ENCODE data around the gene IRAK1. TPM values are rescaled to one million over a fixed set of nuclear protein-coding genes. Genes with fewer than 3 reads are reported as not detected.
"Not testable (repeated sequence)": the region's sequence is repeated elsewhere in the genome, so short reads cannot be mapped to it uniquely, and the experiment has no call there.

The IRAK1 gene
- polyA plus RNA-seq, 1 donor: 53.8 TPM

DNA sequence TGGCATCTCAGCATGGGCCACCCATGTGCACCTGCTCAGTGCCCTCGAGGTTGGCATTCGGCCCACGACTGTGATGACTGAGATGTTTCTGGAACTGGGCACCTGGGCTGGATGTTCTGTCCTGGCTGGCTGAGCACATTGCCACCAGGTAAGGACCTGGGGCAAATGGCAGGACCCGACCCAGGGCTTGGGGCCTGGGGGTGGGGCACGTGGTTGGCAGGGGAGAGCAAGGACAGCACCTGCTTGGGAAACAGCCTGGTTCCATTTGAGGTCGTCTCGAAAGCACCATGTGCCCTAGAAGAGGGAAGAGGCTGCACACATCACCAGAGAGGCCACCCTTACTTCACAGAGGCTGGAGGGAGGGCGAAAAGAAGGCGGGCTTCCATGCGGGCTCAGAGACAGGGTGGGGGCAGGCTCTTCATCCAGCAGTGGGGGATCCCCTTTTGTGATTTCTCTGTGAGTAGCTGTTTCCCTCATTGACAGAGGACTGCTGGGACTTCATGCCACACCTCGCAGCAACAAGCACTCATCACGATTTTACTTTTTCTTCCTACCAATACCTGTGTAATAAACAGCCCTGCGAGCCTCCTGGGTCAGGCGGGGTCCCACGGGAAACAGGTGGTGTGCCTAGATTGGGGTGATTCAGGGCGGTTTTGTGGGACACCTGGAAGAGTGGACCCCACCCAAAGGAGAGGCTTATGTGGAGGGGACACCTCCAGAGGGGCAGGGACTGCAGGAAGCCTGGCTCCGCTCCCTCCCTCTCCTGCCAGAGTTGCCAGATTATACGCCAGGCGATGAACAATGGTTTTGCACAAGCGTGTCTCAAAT, 35.1 kb downstream of the IRAK1 start:
- H3K9me3 ChIP-seq (ENCODE audit: control insufficient read depth, low read depth, low read length): peaks cover 5% of the 10 kb centered on the region
- no peak for DNase-seq
- H3K36me3 ChIP-seq (ENCODE audit: control insufficient read depth, insufficient read depth, low read length): no peaks in the 10 kb centered on the region
- H3K27me3 ChIP-seq (ENCODE audit: control insufficient read depth, insufficient read depth, low read length): no peaks in the 10 kb centered on the region
- no peak overlapping the region for H3K4me3 ChIP-seq (ENCODE audit: low read length)
- H3K4me1 ChIP-seq (ENCODE audit: control insufficient read depth, insufficient read depth, low read length): peaks cover 13% of the 10 kb centered on the region
- WGBS (ENCODE audit: insufficient coverage, low lambda C conversion rate): no CpG with 5 or more reads among the region's 20 CpGs
- H3K27ac ChIP-seq (ENCODE audit: low read length): peak overlapping the region; percentile 75

DNA sequence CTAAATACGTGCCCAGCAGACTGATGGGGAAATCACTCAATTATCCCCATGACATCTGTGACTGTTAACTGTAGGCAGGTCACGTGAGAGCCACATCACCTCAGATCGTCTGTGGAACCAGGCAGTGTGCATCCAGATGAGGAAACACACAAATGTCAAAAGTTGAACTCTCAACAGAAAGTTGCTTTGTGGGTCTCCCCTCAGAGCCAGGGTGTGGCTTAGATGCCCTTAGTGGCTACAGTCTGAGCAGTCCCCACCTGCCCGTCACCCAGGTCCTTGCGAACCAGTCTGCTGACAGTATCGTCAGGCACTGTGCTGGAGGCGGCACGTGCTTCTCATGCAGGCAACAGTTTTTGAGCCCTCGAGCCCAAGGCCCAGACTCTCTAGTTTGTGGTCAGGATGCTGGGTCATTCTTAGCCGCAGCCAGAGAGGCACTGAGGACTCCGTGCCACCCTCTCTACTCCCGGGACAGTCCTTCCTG, 36.3 kb downstream of the IRAK1 start:
- no peak overlapping the region for H3K27ac ChIP-seq (ENCODE audit: low read length)
- WGBS (ENCODE audit: insufficient coverage, low lambda C conversion rate): no CpG with 5 or more reads among the region's 12 CpGs

DNA sequence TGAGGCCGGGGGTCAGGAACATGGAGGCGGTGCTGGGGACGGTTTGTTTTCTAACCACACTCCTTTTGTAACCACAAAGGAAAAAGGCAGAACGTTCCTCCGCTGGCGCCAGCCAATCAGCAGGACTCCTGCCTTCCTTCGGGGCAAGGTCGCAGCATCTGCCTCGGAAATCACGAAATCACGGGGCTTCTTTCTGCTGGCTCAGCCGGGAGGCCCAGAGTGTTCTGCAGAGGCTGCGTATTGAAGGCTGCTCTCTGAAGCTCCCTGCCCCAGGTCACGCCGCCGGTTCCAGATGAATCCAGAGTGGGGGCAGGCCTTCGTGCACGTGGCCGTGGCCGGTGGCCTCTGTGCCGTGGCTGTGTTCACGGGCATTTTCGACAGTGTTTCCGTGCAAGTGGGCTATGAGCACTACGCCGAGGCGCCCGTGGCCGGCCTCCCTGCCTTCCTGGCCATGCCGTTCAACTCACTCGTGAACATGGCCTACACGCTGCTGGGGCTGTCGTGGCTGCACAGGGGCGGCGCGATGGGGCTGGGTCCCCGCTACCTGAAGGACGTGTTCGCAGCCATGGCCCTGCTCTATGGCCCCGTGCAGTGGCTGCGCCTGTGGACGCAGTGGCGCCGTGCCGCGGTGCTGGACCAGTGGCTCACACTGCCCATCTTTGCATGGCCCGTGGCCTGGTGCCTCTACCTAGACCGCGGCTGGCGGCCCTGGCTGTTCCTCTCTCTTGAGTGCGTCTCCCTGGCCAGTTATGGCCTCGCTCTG, 37.8 kb downstream of the IRAK1 start:
- Histone ChIP-seq H3K4me3 (ENCODE audit: low read length) (no peak overlapping the region), H3K9me3 (ENCODE audit: control insufficient read depth, low read depth, low read length) (peaks cover 5% of the 10 kb centered on the region), H3K27ac (ENCODE audit: low read length) (no peak overlapping the region), H3K27me3 (ENCODE audit: control insufficient read depth, insufficient read depth, low read length) (no peaks in the 10 kb centered on the region), H3K36me3 (ENCODE audit: control insufficient read depth, insufficient read depth, low read length) (no peaks in the 10 kb centered on the region), H3K4me1 (ENCODE audit: control insufficient read depth, insufficient read depth, low read length) (peaks cover 13% of the 10 kb centered on the region)
- DNase-seq: no peak
- no CpG with 5 or more reads among the region's 52 CpGs for WGBS (ENCODE audit: insufficient coverage, low lambda C conversion rate)

More for the DNA sequence above, 36.3 kb downstream of the IRAK1 start:
- Histone ChIP-seq H3K9me3 (ENCODE audit: control insufficient read depth, low read depth, low read length) (peaks cover 5% of the 10 kb centered on the region), H3K4me3 (ENCODE audit: low read length) (no peak overlapping the region), H3K27me3 (ENCODE audit: control insufficient read depth, insufficient read depth, low read length) (no peaks in the 10 kb centered on the region), H3K36me3 (ENCODE audit: control insufficient read depth, insufficient read depth, low read length) (no peaks in the 10 kb centered on the region), H3K4me1 (ENCODE audit: control insufficient read depth, insufficient read depth, low read length) (peaks cover 13% of the 10 kb centered on the region)
- DNase-seq: no peak

DNA sequence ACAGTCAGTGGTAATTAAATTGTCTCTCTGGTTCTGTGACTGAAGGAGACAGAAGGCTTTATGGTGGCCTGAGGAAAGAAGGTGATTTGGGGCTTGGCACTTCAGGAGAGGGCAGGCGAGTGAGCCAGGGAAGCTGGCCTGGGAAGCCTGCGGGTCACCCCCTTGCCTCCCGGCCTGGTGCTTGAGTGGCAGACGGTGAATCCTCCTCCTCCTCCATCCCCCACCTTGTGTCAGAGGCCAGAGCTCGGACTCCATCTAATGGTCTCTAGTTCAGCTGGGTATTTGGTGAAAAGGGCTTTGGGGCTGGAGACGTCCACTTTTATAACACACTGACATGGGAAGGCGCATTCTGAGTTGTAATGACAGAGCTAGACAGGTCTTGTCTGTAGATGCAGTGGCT, 38.5 kb downstream of the IRAK1 start:
- Histone ChIP-seq H3K4me3 (ENCODE audit: low read length) (no peak overlapping the region), H3K36me3 (ENCODE audit: control insufficient read depth, insufficient read depth, low read length) (no peaks in the 10 kb centered on the region), H3K9me3 (ENCODE audit: control insufficient read depth, low read depth, low read length) (peaks cover 5% of the 10 kb centered on the region), H3K4me1 (ENCODE audit: control insufficient read depth, insufficient read depth, low read length) (peaks cover 13% of the 10 kb centered on the region), H3K27ac (ENCODE audit: low read length) (no peak overlapping the region), H3K27me3 (ENCODE audit: control insufficient read depth, insufficient read depth, low read length) (no peaks in the 10 kb centered on the region)
- no peak for DNase-seq
- WGBS (ENCODE audit: insufficient coverage, low lambda C conversion rate): no CpG with 5 or more reads among the region's 7 CpGs

DNA sequence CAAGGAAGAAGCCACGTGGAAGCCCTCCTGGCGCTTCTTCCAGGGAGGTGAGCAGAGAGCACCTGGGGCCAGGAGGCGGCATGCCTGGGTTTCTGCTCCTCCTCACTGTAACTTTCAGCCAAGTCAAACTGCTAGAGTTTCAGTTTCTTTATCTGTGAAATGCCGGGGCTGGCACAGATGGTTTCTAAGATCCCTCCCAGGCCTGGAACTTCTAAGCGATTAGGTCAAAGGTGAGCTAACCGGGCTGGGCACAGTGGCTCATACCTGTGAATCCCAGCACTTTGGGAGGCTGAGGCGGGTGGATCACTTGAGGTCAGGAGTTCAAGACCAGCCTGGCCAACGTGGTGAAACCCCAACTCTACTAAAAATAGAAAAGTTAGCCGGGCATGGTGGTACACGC, 39.3 kb downstream of the IRAK1 start:
- Histone ChIP-seq H3K27ac (ENCODE audit: low read length) (peak overlapping the region; percentile 42), H3K4me1 (ENCODE audit: control insufficient read depth, insufficient read depth, low read length) (peaks cover 12% of the 10 kb centered on the region)
- no CpG with 5 or more reads among the region's 10 CpGs for WGBS (ENCODE audit: insufficient coverage, low lambda C conversion rate)
- H3K36me3 ChIP-seq (ENCODE audit: control insufficient read depth, insufficient read depth, low read length); H3K27me3 ChIP-seq (ENCODE audit: control insufficient read depth, insufficient read depth, low read length); H3K9me3 ChIP-seq (ENCODE audit: control insufficient read depth, low read depth, low read length); H3K4me3 ChIP-seq (ENCODE audit: low read length): not testable (repeated sequence)
- peak in 1 of 2 donors; percentile 51 for DNase-seq

DNA sequence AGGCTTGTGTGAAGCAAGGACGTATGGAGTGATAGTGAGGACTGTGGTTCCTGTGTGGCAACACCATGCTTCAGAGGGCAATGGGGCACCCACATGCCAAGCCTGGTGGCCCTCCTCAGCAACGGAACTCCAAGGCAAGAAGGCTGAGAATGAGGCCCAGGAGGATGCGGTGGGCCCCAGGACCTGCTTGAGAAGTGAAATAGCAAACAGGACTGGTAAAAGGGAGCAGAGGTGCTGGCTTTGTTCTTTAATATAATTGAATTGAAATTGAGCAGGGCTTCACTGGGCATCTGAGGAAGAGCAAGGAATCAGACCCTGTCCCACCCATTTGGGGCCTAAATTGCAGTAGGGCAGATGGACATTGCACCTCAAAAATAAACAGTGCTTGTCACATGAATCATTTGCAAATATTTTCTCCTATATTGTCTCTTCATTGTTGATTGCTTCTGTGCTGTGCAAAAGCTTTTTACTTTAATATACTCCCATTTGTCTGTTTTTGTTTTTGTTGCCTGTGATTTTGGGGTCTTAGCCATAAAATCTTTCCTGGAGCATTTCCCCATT, 44.9 kb downstream of the IRAK1 start:
- no peaks in the 10 kb centered on the region for H3K9me3 ChIP-seq (ENCODE audit: control insufficient read depth, low read depth, low read length)
- H3K36me3 ChIP-seq (ENCODE audit: control insufficient read depth, insufficient read depth, low read length): no peaks in the 10 kb centered on the region
- WGBS (ENCODE audit: insufficient coverage, low lambda C conversion rate): no CpG with 5 or more reads among the region's 3 CpGs
- H3K4me1 ChIP-seq (ENCODE audit: control insufficient read depth, insufficient read depth, low read length): peaks cover 14% of the 10 kb centered on the region
- H3K27me3 ChIP-seq (ENCODE audit: control insufficient read depth, insufficient read depth, low read length): no peaks in the 10 kb centered on the region
- peak overlapping the region; percentile 92 for H3K27ac ChIP-seq (ENCODE audit: low read length)
- no peak for DNase-seq
- H3K4me3 ChIP-seq (ENCODE audit: low read length): no peak overlapping the region

DNA sequence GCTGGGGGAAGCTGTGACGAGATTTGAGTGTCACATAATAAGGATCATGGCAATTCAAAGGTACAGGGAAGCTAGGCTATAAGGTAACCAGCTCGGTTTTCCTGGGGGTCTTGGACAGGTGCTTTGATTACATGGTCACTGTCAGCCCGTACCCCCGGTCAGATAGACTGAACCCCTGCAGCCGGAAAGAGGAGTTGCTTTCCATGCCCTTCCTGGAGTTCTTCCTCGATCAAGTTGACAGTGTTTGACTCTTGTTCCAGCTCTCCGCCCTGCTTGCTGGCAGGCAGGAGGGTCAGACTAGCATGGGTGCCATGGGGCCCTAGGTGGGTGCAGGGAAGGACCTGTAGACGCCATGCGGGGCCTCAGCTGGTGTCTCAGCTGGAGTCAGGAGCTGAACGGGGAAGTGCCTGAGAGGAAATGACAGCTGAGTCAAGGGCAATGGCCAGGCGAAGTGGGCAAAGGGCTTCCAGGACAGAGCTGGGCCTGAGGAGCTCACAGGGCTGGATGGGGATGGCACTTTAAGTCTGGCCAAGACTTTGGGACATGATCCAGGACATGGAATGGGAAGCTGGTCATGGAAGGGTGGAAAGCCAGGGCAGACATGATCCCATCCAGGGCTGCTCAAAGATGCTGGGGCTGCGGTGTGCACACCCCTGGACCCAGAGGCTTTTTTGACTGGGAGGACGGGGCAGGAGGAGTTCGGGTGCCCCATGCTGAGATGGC, 45.5 kb downstream of the IRAK1 start:
- no peaks in the 10 kb centered on the region for H3K27me3 ChIP-seq (ENCODE audit: control insufficient read depth, insufficient read depth, low read length)
- H3K36me3 ChIP-seq (ENCODE audit: control insufficient read depth, insufficient read depth, low read length): no peaks in the 10 kb centered on the region
- no CpG with 5 or more reads among the region's 14 CpGs for WGBS (ENCODE audit: insufficient coverage, low lambda C conversion rate)
- H3K4me3 ChIP-seq (ENCODE audit: low read length): no peak overlapping the region
- no peaks in the 10 kb centered on the region for H3K9me3 ChIP-seq (ENCODE audit: control insufficient read depth, low read depth, low read length)
- peaks cover 18% of the 10 kb centered on the region for H3K4me1 ChIP-seq (ENCODE audit: control insufficient read depth, insufficient read depth, low read length)
- peak overlapping the region; percentile 92 for H3K27ac ChIP-seq (ENCODE audit: low read length)
- peak in 1 of 2 donors; percentile 62 for DNase-seq

DNA sequence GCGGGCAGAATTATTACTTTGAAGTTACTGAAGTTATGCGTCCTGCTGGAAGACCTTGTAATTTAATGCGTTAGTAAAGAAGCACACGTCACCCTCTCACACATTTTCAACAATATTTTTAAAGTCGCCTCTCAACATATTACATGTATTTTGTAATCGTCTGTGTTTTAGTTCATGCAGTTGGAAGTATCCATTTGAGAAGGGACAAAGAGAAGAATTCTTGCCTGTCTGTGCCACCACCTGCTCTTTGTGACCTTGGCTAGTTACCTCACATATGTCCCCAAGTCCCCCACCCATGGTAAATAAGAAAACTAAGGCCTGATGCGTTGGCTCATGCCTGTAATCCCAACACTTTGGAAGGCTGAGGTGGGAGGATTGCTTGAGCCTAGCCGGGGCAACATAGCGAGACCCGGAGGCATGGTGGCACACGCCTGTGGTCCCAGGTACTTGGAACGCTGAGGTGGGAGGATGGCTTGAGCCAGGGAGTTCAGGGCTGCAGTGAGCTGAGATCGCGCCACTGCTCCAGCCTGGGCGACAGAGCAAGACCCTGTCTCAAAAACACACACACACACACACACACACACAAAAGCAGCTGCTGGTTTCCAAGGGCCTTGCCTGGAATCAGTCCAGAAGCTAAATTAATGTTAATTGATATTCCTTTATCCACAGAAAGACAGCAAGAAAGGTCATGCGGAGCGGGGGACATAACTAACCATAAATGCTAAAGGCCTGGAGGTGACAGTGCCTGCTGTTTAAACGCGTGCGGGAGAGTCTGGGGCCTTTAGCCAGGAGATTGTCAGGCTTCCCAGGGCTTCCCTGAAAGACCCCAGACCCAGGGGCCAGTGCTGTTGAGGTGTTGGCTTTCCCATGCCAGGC, 46.3 kb downstream of the IRAK1 start:
- H3K27me3 ChIP-seq (ENCODE audit: control insufficient read depth, insufficient read depth, low read length): no peaks in the 10 kb centered on the region
- peak overlapping the region; percentile 92 for H3K27ac ChIP-seq (ENCODE audit: low read length)
- no CpG with 5 or more reads among the region's 20 CpGs for WGBS (ENCODE audit: insufficient coverage, low lambda C conversion rate)
- no peak for DNase-seq
- H3K36me3 ChIP-seq (ENCODE audit: control insufficient read depth, insufficient read depth, low read length): peaks cover under 1% of the 10 kb centered on the region
- peak overlapping the region; percentile 54 for H3K4me3 ChIP-seq (ENCODE audit: low read length)
- H3K4me1 ChIP-seq (ENCODE audit: control insufficient read depth, insufficient read depth, low read length): peaks cover 23% of the 10 kb centered on the region
- H3K9me3 ChIP-seq (ENCODE audit: control insufficient read depth, low read depth, low read length): no peaks in the 10 kb centered on the region

DNA sequence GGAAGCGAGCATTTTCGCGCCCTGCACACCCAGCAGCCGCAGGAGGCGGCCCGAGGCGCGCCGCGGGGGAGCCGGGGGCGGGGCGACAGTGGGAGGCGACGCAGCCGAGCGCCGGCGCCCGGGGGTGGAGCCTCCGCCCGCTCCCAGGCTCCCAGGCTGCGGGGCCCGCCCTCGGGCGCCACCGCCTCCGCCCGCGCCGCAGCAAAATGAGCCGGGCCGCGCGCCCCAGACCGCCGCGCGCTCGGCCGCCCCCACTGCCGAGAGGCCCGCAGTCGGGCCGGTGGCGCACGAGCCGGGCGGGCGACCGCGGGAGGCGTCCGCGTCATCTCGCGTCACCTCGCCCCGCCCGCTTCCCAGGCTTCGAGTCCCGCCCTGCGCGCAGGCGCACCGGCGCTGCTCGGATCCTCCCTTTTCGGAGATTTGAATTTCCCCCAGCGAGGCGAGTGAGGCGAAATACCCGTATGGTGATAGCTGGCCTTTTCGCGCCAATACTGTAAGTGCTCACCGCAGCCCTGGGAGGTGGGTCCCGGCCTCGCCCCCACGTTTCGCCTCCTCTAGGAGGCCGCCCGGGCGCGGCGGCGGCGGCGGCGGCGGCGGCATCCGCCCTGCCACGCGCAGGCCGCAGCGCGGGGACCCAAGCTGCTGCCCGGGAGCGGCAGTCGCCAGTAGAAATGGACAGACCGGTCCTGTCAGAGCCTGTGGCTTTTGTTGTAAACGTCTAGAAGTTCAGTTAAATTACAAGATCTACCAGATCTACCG, 47.2 kb downstream of the IRAK1 start, which contains the start of gene TMEM187:
Gene TMEM187, plus strand, starts transcription at position 387 of the 759 bp plus-strand sequence. CDS start 9,309 bp downstream, outside the sequence.
- no CpG with 5 or more reads among the region's 103 CpGs for WGBS (ENCODE audit: insufficient coverage, low lambda C conversion rate)

More for the DNA sequence above, 47.2 kb downstream of the IRAK1 start, which contains the start of gene TMEM187:
- Histone ChIP-seq H3K27ac (ENCODE audit: low read length) (peak within 1 kb of the TSS; percentile 100), H3K27me3 (ENCODE audit: control insufficient read depth, insufficient read depth, low read length) (no peaks in the 10 kb centered on the region), H3K4me1 (ENCODE audit: control insufficient read depth, insufficient read depth, low read length) (peaks cover 31% of the 10 kb centered on the region), H3K4me3 (ENCODE audit: low read length) (peak within 1 kb of the TSS; percentile 99), H3K9me3 (ENCODE audit: control insufficient read depth, low read depth, low read length) (no peaks in the 10 kb centered on the region), H3K36me3 (ENCODE audit: control insufficient read depth, insufficient read depth, low read length) (peaks cover 3% of the 10 kb centered on the region)
- peak; percentile 89 to 90 for DNase-seq
